OCI-LY1 (cell line): ENCODE measurements around the gene BRINP1.

ENCODE experiments used
- EZH2 ChIP-seq: fragments of 200-600 bp; sonication (generic), shearing (Covaris generic); IDR thresholded peaks from 2 replicates; pipeline ENCODE4 v1.8.0; 2017; ENCODE audit warnings: borderline replicate concordance, mixed run types, mild to moderate bottlenecking, antibody characterized with exemption, low read length, moderate library complexity, mixed read lengths
- TF ChIP-seq, protein P1 (sequence below): fragments of 200-600 bp; sonication (generic), shearing (Covaris generic); IDR thresholded peaks from 2 replicates; pipeline ENCODE4 v1.5.1; 2017; ENCODE audit warnings: mild to moderate bottlenecking, antibody characterized with exemption, low read length, moderate library complexity, mixed read lengths

DNA sequence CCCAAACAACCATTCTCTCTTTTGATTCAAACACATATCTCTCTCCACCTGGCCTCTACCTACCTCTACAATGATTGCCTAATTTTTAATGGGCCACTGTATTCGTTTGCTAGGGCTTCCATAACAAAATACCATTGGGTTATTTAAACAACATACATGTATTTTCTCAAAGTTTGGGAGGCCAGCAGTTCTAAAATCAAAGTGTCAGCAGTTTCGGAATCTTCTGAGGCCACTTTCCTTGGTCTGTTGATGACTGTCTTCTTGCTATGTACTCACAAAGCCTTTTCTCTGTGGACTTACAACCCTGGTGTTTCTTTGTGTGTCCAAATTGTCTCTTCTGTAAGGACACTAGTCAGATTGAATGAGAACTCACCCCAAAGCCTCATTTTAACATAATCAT lies 214.7 kb downstream of the BRINP1 start:
- TF ChIP-seq, protein P1, sequence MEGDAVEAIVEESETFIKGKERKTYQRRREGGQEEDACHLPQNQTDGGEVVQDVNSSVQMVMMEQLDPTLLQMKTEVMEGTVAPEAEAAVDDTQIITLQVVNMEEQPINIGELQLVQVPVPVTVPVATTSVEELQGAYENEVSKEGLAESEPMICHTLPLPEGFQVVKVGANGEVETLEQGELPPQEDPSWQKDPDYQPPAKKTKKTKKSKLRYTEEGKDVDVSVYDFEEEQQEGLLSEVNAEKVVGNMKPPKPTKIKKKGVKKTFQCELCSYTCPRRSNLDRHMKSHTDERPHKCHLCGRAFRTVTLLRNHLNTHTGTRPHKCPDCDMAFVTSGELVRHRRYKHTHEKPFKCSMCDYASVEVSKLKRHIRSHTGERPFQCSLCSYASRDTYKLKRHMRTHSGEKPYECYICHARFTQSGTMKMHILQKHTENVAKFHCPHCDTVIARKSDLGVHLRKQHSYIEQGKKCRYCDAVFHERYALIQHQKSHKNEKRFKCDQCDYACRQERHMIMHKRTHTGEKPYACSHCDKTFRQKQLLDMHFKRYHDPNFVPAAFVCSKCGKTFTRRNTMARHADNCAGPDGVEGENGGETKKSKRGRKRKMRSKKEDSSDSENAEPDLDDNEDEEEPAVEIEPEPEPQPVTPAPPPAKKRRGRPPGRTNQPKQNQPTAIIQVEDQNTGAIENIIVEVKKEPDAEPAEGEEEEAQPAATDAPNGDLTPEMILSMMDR: no peak
- no peak for TF ChIP-seq EZH2
